GM12872 (cell line): ENCODE data around the gene NADK2.

ENCODE experiments used
- TF ChIP-seq, protein P1 (sequence below): IDR thresholded peaks from 3 replicates; pipeline ENCODE4 v1.5.1; 2011; ENCODE audit warnings: low read depth, mild to moderate bottlenecking, low read length, moderate library complexity; ENCODE audit not compliant: insufficient read depth

Gene NADK2

DNA sequence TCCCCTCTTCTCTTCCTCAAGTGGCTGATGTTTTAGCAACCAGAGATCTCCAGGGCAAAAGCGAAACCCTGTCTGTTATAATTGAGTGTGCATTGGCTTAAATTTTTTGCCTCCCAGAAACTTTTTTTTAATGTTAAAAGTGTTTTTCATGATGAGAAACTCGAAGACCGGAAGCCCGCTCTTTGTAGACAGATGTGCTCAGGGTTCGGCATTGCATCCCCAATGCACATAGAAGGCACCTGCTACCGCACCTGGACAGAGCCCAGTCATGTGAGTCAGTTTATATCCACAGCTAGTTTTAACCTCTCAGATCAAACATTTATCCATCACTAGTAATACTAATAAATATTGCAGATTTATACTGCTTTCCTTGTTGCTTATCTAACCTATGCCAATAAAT, 19.5 kb upstream of the NADK2 start:
- TF ChIP-seq, protein P1, sequence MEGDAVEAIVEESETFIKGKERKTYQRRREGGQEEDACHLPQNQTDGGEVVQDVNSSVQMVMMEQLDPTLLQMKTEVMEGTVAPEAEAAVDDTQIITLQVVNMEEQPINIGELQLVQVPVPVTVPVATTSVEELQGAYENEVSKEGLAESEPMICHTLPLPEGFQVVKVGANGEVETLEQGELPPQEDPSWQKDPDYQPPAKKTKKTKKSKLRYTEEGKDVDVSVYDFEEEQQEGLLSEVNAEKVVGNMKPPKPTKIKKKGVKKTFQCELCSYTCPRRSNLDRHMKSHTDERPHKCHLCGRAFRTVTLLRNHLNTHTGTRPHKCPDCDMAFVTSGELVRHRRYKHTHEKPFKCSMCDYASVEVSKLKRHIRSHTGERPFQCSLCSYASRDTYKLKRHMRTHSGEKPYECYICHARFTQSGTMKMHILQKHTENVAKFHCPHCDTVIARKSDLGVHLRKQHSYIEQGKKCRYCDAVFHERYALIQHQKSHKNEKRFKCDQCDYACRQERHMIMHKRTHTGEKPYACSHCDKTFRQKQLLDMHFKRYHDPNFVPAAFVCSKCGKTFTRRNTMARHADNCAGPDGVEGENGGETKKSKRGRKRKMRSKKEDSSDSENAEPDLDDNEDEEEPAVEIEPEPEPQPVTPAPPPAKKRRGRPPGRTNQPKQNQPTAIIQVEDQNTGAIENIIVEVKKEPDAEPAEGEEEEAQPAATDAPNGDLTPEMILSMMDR = no peak

DNA sequence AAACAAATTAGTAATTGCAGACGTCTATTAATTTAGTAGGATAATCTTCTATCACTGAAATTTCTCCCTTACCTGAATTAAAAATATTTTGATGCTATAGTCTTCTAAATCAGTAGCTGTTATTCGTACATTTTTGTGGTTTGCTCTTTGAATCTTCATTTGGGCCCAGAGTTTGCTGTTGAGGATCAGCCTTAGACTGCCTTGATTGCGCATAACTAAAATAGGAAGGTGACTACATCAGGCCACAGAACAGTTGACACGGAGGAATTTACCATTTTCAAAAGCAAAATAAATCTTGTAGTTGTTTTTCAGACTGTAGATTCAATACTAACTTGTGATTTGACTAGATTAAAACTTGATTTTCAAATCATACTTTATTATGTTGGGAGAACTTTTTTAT, 11.8 kb upstream of the NADK2 start:
- TF ChIP-seq, protein P1 = no peak

DNA sequence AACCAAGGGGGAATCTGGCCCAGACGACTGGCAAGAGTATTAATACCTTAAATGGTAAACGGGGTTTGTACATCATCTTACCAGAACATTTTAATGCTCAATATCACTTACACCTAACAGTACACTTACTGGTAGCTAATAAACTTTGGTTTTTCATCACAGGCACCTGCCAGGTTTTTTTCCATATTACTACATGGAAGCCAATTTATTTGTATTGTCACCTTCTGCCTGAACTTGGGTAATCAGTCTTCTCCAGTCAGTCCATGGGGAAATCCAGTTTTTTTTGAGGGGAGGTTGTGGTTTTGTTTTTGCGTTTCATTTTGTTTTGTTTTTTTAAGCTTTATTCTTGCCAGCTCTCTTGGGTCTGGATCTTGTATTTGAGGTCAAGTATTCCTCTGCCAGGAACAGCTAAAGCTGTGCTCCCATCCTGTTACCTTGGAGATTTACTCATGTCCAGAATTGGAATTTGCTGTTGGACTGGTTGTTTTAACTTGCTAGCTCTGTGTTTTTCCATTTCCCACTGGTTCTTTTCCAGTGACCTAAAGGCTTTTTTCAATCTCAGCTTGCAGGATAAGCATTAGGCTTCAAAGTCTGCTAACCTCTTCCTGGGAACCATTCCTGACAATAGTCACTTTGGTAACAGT, 11.1 kb upstream of the NADK2 start:
- TF ChIP-seq, protein P1 = no peak

- TF ChIP-seq, protein P1 = no peak
These were observed 9.5 kb upstream of the NADK2 start for GRCh38 chr5:36251218-36251617.

DNA sequence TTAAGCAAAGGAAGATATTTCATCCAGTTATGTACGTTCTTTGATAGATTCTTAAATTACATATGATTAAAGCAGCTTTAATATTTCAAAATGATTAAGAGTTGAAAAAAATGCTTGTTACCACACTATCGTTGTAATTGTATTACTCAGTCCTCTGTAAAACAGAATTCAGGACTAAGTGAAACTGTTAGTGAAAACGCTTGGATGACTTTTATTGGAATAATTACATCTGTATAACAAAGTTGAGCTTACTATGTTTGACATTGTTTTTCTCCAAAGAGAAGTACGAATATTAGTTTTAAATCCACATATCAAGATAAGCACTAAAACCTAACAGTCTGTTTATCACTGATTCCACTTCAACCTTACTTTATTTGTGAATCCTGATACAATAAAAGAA, 8.7 kb upstream of the NADK2 start:
- TF ChIP-seq, protein P1 = no peak

DNA sequence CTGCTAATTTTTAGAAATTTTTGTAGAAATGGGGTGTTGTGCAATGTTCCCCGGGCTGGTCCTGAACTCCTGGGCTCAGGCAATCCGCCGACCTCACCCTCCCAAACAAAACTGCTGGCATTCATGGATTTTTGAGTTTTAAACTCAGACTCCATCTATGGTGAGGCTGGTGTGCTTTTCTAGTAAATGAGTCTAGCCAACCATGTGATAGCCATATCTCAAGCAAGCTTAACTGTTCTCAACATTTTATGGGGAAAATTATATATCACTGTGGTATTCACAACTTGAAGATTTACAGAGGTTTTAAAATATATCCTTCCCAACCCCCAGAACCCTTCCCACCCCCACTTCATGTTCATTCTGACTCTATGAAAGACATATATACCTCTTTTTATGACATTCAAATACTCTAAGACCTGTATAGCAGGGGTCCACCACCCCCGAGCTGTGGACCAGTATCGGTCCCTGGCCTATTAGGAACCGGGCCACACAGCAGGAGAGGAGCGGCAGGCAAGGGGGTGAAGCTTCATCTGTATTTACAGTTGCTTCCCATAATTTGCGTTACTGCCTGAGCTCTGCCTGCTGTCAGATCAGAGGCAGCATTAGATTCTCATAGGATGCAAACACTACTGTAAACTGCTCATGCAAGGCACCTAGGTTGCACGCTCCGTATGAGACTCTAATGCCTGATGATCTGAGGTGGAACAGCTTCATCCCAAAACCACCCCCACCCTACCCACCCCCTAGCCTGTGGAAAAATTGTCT, 4.5 kb upstream of the NADK2 start:
- TF ChIP-seq, protein P1 = no peak

- TF ChIP-seq, protein P1 = no peak
These were observed 2.4 kb upstream of the NADK2 start for GRCh38 chr5:36244076-36244475.
